ENCODE results near the gene ZNF496. TPM values are rescaled to one million over a fixed set of nuclear protein-coding genes. Genes with fewer than 3 reads are reported as not detected.
A peak's percentile ranks its signal among the peaks of the same experiment; 100 is the strongest.
"Not testable (repeated sequence)": the region's sequence is repeated elsewhere in the genome, so short reads cannot be mapped to it uniquely, and the experiment has no call there.

Gene ZNF496
- total RNA-seq, 2 experiments from 2014 or later = 15.8 to 19.9 TPM

DNA sequence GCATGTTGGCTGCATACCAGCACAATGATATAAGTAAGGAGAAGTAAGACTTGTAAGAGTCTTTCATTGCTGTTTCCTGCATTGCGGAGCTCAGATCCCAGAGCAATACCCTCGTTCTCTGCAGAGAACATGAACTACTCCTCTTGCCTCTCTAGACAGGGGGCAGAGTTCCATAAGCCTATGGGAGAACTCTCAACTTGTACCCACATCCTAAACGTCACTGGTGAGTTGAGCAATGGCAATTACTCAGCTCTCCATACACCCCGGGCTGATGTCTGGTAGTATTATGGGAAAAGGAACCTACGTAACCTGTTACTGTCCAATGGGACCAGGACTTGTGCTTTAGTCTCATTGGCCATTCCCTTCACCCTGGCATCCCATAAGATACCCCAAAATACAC, 27.3 kb upstream of the ZNF496 start:
- Histone ChIP-seq H3K4me1 (ENCODE audit: insufficient read depth, low read length) (peaks cover 4% of the 10 kb centered on the region), H3K36me3 (ENCODE audit: insufficient read depth, low read length) (no peaks in the 10 kb centered on the region), H3K27ac (ENCODE audit: low read depth in 1 of 2, low read length in 2 of 2) (no peak overlapping the region), H3K4me3 (ENCODE audit: low read length) (no peak overlapping the region), H3K27me3 (ENCODE audit: control insufficient read depth in 1 of 2, insufficient read depth in 2 of 2, low read length in 2 of 2) (peaks cover 11 to 17% of the 10 kb centered on the region in 2 experiments), H3K9me3 (ENCODE audit: control insufficient read depth in 1 of 2, insufficient read depth in 1 of 2, low read length in 2 of 2) (no peaks in the 10 kb centered on the region)
- ChIA-PET POLR2A (no interaction called here), CTCF (no interaction called here)
- DNase-seq (peak in 3 of 14 experiments; percentile 8 to 70 (median 60)), ATAC-seq (ENCODE audit: poor library complexity) (no peak)
- Mint-ChIP-seq H3K4me1 (ENCODE audit: low read depth) (peaks cover 6% of the 10 kb centered on the region), H3K9me3 (no peaks in the 10 kb centered on the region), H3K4me3 (no peak overlapping the region), H3K27ac (no peak overlapping the region), H3K27me3 (peaks cover 54% of the 10 kb centered on the region), H3K36me3 (ENCODE audit: low read depth) (no peaks in the 10 kb centered on the region)
- TF ChIP-seq, protein P1, sequence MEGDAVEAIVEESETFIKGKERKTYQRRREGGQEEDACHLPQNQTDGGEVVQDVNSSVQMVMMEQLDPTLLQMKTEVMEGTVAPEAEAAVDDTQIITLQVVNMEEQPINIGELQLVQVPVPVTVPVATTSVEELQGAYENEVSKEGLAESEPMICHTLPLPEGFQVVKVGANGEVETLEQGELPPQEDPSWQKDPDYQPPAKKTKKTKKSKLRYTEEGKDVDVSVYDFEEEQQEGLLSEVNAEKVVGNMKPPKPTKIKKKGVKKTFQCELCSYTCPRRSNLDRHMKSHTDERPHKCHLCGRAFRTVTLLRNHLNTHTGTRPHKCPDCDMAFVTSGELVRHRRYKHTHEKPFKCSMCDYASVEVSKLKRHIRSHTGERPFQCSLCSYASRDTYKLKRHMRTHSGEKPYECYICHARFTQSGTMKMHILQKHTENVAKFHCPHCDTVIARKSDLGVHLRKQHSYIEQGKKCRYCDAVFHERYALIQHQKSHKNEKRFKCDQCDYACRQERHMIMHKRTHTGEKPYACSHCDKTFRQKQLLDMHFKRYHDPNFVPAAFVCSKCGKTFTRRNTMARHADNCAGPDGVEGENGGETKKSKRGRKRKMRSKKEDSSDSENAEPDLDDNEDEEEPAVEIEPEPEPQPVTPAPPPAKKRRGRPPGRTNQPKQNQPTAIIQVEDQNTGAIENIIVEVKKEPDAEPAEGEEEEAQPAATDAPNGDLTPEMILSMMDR (IDR thresholded peaks at IDR 0.05) = no peak
- intact Hi-C loops (cut with DNase I, micrococcal nuclease) = no loop called here

DNA sequence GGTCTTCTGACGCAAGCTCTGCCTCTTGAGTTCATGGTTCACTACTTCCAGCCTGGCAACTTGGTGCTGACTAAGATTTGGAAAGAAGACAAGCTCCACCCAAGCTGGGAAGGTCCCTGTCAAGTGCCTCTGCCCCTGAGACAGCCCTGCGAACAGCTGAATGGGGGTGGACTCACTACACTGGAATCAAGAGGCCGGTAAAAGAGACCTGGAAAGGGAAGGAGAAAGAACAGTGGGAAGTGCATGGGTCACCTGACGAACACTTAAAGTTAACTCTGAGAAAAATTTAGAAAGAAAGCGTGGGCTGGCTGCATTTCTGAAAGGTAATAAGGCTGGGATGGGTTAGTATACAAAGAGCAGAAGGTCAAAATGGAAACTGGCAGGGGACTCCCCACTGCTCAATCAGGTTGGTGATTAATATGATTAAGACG, 26.1 kb upstream of the ZNF496 start:
- Mint-ChIP-seq H3K4me1 (ENCODE audit: low read depth) (peaks cover 6% of the 10 kb centered on the region), H3K27ac (no peak overlapping the region), H3K9me3 (no peaks in the 10 kb centered on the region), H3K27me3 (peaks cover 45% of the 10 kb centered on the region), H3K4me3 (no peak overlapping the region), H3K36me3 (ENCODE audit: low read depth) (no peaks in the 10 kb centered on the region)
- DNase-seq (peak in 1 of 14 experiments; percentile 34), ATAC-seq (ENCODE audit: poor library complexity) (no peak)
- Histone ChIP-seq H3K36me3 (ENCODE audit: insufficient read depth, low read length) (no peaks in the 10 kb centered on the region), H3K4me1 (ENCODE audit: insufficient read depth, low read length) (peaks cover 4% of the 10 kb centered on the region), H3K4me3 (ENCODE audit: low read length) (no peak overlapping the region), H3K27me3 (ENCODE audit: control insufficient read depth in 1 of 2, insufficient read depth in 2 of 2, low read length in 2 of 2) (peaks cover 9 to 17% of the 10 kb centered on the region in 2 experiments), H3K9me3 (ENCODE audit: control insufficient read depth in 1 of 2, insufficient read depth in 1 of 2, low read length in 2 of 2) (no peaks in the 10 kb centered on the region), H3K27ac (ENCODE audit: low read depth in 1 of 2, low read length in 2 of 2) (no peak overlapping the region)
- intact Hi-C loops (cut with DNase I, micrococcal nuclease) = no loop called here
- POLR2A ChIA-PET = no interaction called here
- CTCF ChIA-PET = interaction anchor here (0.5 kb wide), 1 partner anchor 38 kb away, joined by 3 read pairs; no protein-coding TSS in a partner anchor
- TF ChIP-seq, protein P1 (IDR thresholded peaks at IDR 0.05) = no peak

DNA sequence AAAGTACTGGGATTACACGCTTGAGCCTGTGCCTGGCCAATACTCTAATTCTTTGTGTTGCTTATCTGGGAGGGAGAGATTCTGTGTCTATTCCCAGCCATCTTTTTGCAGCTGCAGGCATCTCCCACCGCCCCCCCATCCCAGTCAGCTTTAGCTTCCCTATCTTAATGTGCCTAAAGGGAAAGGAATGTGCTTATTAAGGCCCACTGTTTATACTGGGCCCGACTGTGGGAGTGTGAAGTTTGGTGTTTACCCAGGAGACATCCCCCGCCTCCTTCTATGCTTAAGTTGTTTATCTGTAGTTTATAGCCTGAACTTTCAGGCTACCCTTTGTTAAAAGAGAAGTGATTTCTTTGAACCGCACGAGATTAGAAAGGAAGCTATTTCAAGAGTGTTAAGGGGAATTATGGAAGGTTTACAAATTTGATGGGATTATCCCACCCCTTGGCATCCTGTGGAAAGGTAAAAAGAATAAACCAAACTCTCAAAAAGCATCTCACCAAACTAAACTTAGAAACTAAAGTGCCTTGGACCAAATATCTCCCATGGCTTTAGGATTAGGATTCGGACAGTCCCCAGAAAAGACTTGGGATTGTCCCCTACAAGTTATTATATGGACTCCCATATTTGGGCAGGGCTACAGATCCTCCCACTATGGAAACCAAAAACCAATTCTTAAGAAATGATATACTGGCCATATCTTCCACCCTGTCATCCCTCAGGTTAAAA, 25.5 kb upstream of the ZNF496 start:
- Mint-ChIP-seq H3K4me3 (no peak overlapping the region), H3K9me3 (no peaks in the 10 kb centered on the region), H3K4me1 (ENCODE audit: low read depth) (peaks cover 6% of the 10 kb centered on the region), H3K36me3 (ENCODE audit: low read depth) (no peaks in the 10 kb centered on the region), H3K27me3 (peaks cover 47% of the 10 kb centered on the region), H3K27ac (no peak overlapping the region)
- intact Hi-C loops (cut with DNase I, micrococcal nuclease) = no loop called here
- TF ChIP-seq, protein P1 (IDR thresholded peaks at IDR 0.05) = no peak
- ChIA-PET POLR2A (no interaction called here), CTCF (no interaction called here)
- Histone ChIP-seq H3K27me3 (ENCODE audit: control insufficient read depth in 1 of 2, insufficient read depth in 2 of 2, low read length in 2 of 2) (peaks cover 9 to 17% of the 10 kb centered on the region in 2 experiments), H3K27ac (ENCODE audit: low read depth in 1 of 2, low read length in 2 of 2) (no peak overlapping the region), H3K4me3 (ENCODE audit: low read length) (no peak overlapping the region), H3K4me1 (ENCODE audit: insufficient read depth, low read length) (peaks cover 4% of the 10 kb centered on the region), H3K9me3 (ENCODE audit: control insufficient read depth in 1 of 2, insufficient read depth in 1 of 2, low read length in 2 of 2) (no peaks in the 10 kb centered on the region), H3K36me3 (ENCODE audit: insufficient read depth, low read length) (no peaks in the 10 kb centered on the region)
- ATAC-seq (ENCODE audit: poor library complexity) (no peak), DNase-seq (no peak)

DNA sequence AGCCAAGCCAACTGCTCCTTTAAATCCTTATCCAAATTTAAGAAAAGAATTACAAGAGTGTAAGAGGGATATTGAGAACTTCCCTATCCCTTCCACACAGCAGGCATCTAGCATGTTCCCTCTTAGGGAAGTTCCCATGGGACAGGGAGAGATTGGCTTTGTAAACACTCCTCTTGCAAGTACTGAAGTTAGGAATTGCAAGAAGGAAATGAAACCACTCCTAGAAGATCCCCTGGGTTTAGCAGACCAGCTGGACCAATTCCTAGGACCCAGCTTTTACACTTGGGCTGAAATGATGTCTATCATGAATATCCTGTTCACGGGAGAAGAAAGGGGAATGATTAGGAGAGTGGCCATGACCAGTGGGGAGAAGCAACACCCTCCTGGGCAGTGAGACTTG, 23.5 kb upstream of the ZNF496 start:
- H3K36me3 ChIP-seq (ENCODE audit: insufficient read depth, low read length); H3K36me3 Mint-ChIP-seq (ENCODE audit: low read depth); ATAC-seq (ENCODE audit: poor library complexity); H3K27ac ChIP-seq (ENCODE audit: low read depth in 1 of 2, low read length in 2 of 2); H3K9me3 Mint-ChIP-seq; H3K27me3 ChIP-seq (ENCODE audit: control insufficient read depth in 1 of 2, insufficient read depth in 2 of 2, low read length in 2 of 2); CTCF ChIA-PET; H3K4me3 ChIP-seq (ENCODE audit: low read length); H3K4me1 Mint-ChIP-seq (ENCODE audit: low read depth); H3K4me3 Mint-ChIP-seq; DNase-seq; H3K9me3 ChIP-seq (ENCODE audit: control insufficient read depth in 1 of 2, insufficient read depth in 1 of 2, low read length in 2 of 2); H3K4me1 ChIP-seq (ENCODE audit: insufficient read depth, low read length); H3K27ac Mint-ChIP-seq; intact Hi-C loops (cut with DNase I, micrococcal nuclease): not testable (repeated sequence)
- peaks cover 35% of the 10 kb centered on the region for H3K27me3 Mint-ChIP-seq
- POLR2A ChIA-PET = interaction anchor here (0.7 kb wide), 1 partner anchor 20 kb away, joined by 4 read pairs; no protein-coding TSS in a partner anchor

All from CD4-positive, alpha-beta T cell (primary cell).